ENCODE measurements around the gene IDI1.

- no peak for TF ChIP-seq CTCF (IDR thresholded peaks at IDR 0.05)
- no peak for TF ChIP-seq ZFX (IDR thresholded peaks at IDR 0.05; ENCODE audit: borderline replicate concordance)
Observed at GRCh38 chr10:1044146-1044545, 4.8 kb downstream of the IDI1 start.
